Naive thymus-derived CD8-positive, alpha-beta T cell (primary cell): ENCODE results near the gene KRTAP16-1. TPM values are rescaled to one million over a fixed set of nuclear protein-coding genes. Genes with fewer than 3 reads are reported as not detected.
"Not testable (repeated sequence)": the region's sequence is repeated elsewhere in the genome, so short reads cannot be mapped to it uniquely, and the experiment has no call there.

ENCODE experiments used
- ATAC-seq, 2 donors: fragments of 150-1000 bp; cut with Tn5 transposase in 1 of 2; sonication (Bioruptor Pico), chemical (Tn5 transposase) in 1 of 2; 1 replicate in 1 of 2; 2 replicates in 1 of 2; pipeline ENCODE4 v1.10.0; 2021; ENCODE audit warnings: mild to moderate bottlenecking in 2 of 2, moderate library complexity in 2 of 2
- POLR2A ChIA-PET: fragments of 350-600 bp; sonication (Branson Sonifier 250); formaldehyde crosslinking; loops from one replicate; lab custom pipeline; 2021; ENCODE audit warnings: antibody characterized with exemption; lab: Charles Lee
- DNase-seq, 10 donors: peaks; one replicate each; pipeline versions ENCODE4 v3.0.0 to v3.0.0-alpha.2; 2020 to 2022
- H3K27ac Mint-ChIP-seq, 10 donors: one replicate each; pipeline ENCODE4 v1.8.0; 2020 to 2022; ENCODE audit warnings: mild to moderate bottlenecking in 10 of 10, mixed read lengths in 10 of 10, moderate library complexity in 4 of 10, inconsistent platforms in 1 of 10
- H3K27me3 Mint-ChIP-seq, 5 donors: one replicate each; pipeline ENCODE4 v1.8.0; 2021 to 2022; ENCODE audit warnings: mixed read lengths in 5 of 5
- H3K36me3 Mint-ChIP-seq, 3 donors: one replicate each; pipeline ENCODE4 v1.8.0; 2020 to 2022; ENCODE audit warnings: mixed read lengths in 3 of 3, mild to moderate bottlenecking in 2 of 3, inconsistent platforms in 1 of 3
- H3K4me1 Mint-ChIP-seq, 4 donors: one replicate each; pipeline ENCODE4 v1.8.0; 2021 to 2022; ENCODE audit warnings: mixed read lengths in 4 of 4
- H3K4me3 Mint-ChIP-seq, 10 donors: one replicate each; pipeline ENCODE4 v1.8.0; 2020 to 2022; ENCODE audit warnings: mild to moderate bottlenecking in 10 of 10, mixed read lengths in 10 of 10, moderate library complexity in 6 of 10, inconsistent platforms in 1 of 10
- H3K9me3 Mint-ChIP-seq, 9 donors: one replicate each; pipeline ENCODE4 v1.8.0; 2020 to 2022; ENCODE audit warnings: mixed read lengths in 9 of 9, mild to moderate bottlenecking in 3 of 9, inconsistent platforms in 1 of 9, moderate library complexity in 1 of 9
- polyA plus RNA-seq, 3 donors: library from polyadenylated mRNA; unstranded; fragments of 300-500 nt; fragmentation: Illumina TruSeq; gene quantifications; one replicate each; pipeline ENCODE4 v1.2.3, GENCODE V29; 2021
- total RNA-seq, 8 experiments: library from RNA in 2 of 8; stranded (reverse) in 2 of 8; gene quantifications; one replicate each; pipeline ENCODE4 v1.2.3 and lab custom pipeline; 2021 to 2026

The KRTAP16-1 gene
- total and polyA plus RNA-seq, 5 experiments from 2014 or later: 0.12 to 0.23 TPM; not detected in 3

- no peak for ATAC-seq
These were observed 10.5 kb downstream of the KRTAP16-1 start for GRCh38 chr17:41298458-41299135.

GRCh38 chr17:41296846-41297245 lies 12.3 kb downstream of the KRTAP16-1 start:
- Mint-ChIP-seq H3K36me3 (peaks cover 0 to 8% (median 6%) of the 10 kb centered on the region in 3 donors), H3K9me3 (peaks cover 0 to 10% (median 2%) of the 10 kb centered on the region in 9 donors), H3K27me3 (no peaks in the 10 kb centered on the region), H3K4me1 (peaks cover 12 to 27% (median 14%) of the 10 kb centered on the region in 4 donors), H3K27ac (no peak overlapping the region), H3K4me3 (no peak overlapping the region)
- ATAC-seq (no peak), DNase-seq (no peak)
- POLR2A ChIA-PET: no interaction called here

More at GRCh38 chr17:41298458-41299135, 10.5 kb downstream of the KRTAP16-1 start:
- DNase-seq: no peak
- no peak overlapping the region for H3K4me3 Mint-ChIP-seq
- POLR2A ChIA-PET: no interaction called here
- peaks cover 0 to 10% (median 2%) of the 10 kb centered on the region in 9 donors for H3K9me3 Mint-ChIP-seq
- H3K36me3 Mint-ChIP-seq: peaks cover 0 to 8% (median 6%) of the 10 kb centered on the region in 3 donors
- H3K27me3 Mint-ChIP-seq: no peaks in the 10 kb centered on the region
- peak overlapping the region in 1 of 10 donors; percentile 48 for H3K27ac Mint-ChIP-seq
- peaks cover 16 to 33% (median 21%) of the 10 kb centered on the region in 4 donors for H3K4me1 Mint-ChIP-seq

- Mint-ChIP-seq H3K4me1 (peaks cover 0 to 3% (median 1%) of the 10 kb centered on the region in 4 donors), H3K27ac (peak overlapping the region in 2 of 10 donors; percentile 18 to 29), H3K27me3 (no peaks in the 10 kb centered on the region), H3K36me3 (no peaks in the 10 kb centered on the region), H3K9me3 (peaks cover 0 to 3% (median 0%) of the 10 kb centered on the region in 9 donors), H3K4me3 (no peak overlapping the region)
- no peak for ATAC-seq
- POLR2A ChIA-PET: no interaction called here
- DNase-seq: no peak
These were observed 15.1 kb downstream of the KRTAP16-1 start for GRCh38 chr17:41294016-41294415.

- Mint-ChIP-seq H3K36me3 (no peaks in the 10 kb centered on the region), H3K27me3 (no peaks in the 10 kb centered on the region), H3K9me3 (no peaks in the 10 kb centered on the region), H3K27ac (no peak overlapping the region), H3K4me1 (peaks cover 13 to 19% (median 16%) of the 10 kb centered on the region in 4 donors), H3K4me3 (no peak overlapping the region)
- DNase-seq (no peak), ATAC-seq (no peak)
- POLR2A ChIA-PET: no interaction called here
These were observed 22.1 kb downstream of the KRTAP16-1 start for GRCh38 chr17:41287050-41287449.

- no peaks in the 10 kb centered on the region for H3K27me3 Mint-ChIP-seq
- ATAC-seq (peak; percentile 37 to 39), DNase-seq (no peak)
- POLR2A ChIA-PET: no interaction called here
- H3K27ac Mint-ChIP-seq: peak overlapping the region in 2 of 10 donors; percentile 37 to 68
- no peaks in the 10 kb centered on the region for H3K9me3 Mint-ChIP-seq
- H3K4me1 Mint-ChIP-seq: peaks cover 10 to 19% (median 15%) of the 10 kb centered on the region in 4 donors
- peak overlapping the region in 3 of 10 donors; percentile 12 to 35 (median 19) for H3K4me3 Mint-ChIP-seq
- H3K36me3 Mint-ChIP-seq: no peaks in the 10 kb centered on the region
These were observed 24.6 kb downstream of the KRTAP16-1 start for GRCh38 chr17:41284546-41284945.

- H3K36me3 Mint-ChIP-seq: no peaks in the 10 kb centered on the region
- DNase-seq (no peak), ATAC-seq (no peak)
- peak overlapping the region in 2 of 10 donors; percentile 11 to 17 for H3K27ac Mint-ChIP-seq
- POLR2A ChIA-PET: no interaction called here
- H3K27me3 Mint-ChIP-seq: peaks cover 0 to 1% (median 0%) of the 10 kb centered on the region in 5 donors
- H3K4me3 Mint-ChIP-seq: peak overlapping the region in 1 of 10 donors; percentile 28
- H3K9me3 Mint-ChIP-seq: no peaks in the 10 kb centered on the region
- peaks cover 10 to 19% (median 15%) of the 10 kb centered on the region in 4 donors for H3K4me1 Mint-ChIP-seq
These were observed 25.1 kb downstream of the KRTAP16-1 start for GRCh38 chr17:41284043-41284442.

GRCh38 chr17:41278176-41278955 lies 30.7 kb downstream of the KRTAP16-1 start:
- Mint-ChIP-seq H3K36me3 (no peaks in the 10 kb centered on the region), H3K4me1 (peaks cover under 1 to 10% (median 3%) of the 10 kb centered on the region in 4 donors), H3K4me3 (no peak overlapping the region), H3K27ac (peak overlapping the region in 3 of 10 donors; percentile 8 to 54 (median 27)), H3K27me3 (peaks cover 0 to 14% (median 3%) of the 10 kb centered on the region in 5 donors), H3K9me3 (no peaks in the 10 kb centered on the region)
- POLR2A ChIA-PET: no interaction called here
- ATAC-seq: no peak
- no peak for DNase-seq

- not testable (repeated sequence) for ATAC-seq
- peaks cover 0 to 14% (median 3%) of the 10 kb centered on the region in 5 donors for H3K27me3 Mint-ChIP-seq
These were observed 33.4 kb downstream of the KRTAP16-1 start, which contains the start of gene KRTAP9-7 for GRCh38 chr17:41275648-41276190. KRTAP9-7 (plus strand) TSS chr17:41275698; CDS start chr17:41275698, 0 bp downstream.

GRCh38 chr17:41271858-41272257 lies 37.3 kb downstream of the KRTAP16-1 start:
- POLR2A ChIA-PET: no interaction called here
- H3K36me3 Mint-ChIP-seq: no peaks in the 10 kb centered on the region
- peaks cover 0 to 10% (median 7%) of the 10 kb centered on the region in 4 donors for H3K4me1 Mint-ChIP-seq
- H3K27me3 Mint-ChIP-seq: peaks cover 0 to 11% (median 5%) of the 10 kb centered on the region in 5 donors
- peak overlapping the region in 3 of 10 donors; percentile 35 to 83 (median 40) for H3K27ac Mint-ChIP-seq
- no peak for DNase-seq
- ATAC-seq: no peak
- no peaks in the 10 kb centered on the region for H3K9me3 Mint-ChIP-seq
- H3K4me3 Mint-ChIP-seq: no peak overlapping the region

More at GRCh38 chr17:41275648-41276190, 33.4 kb downstream of the KRTAP16-1 start, which contains the start of gene KRTAP9-7:
- H3K27ac Mint-ChIP-seq: peak within 1 kb of the TSS in 3 of 10 donors; percentile 11 to 66 (median 63)
- H3K9me3 Mint-ChIP-seq, POLR2A ChIA-PET, H3K4me1 Mint-ChIP-seq, DNase-seq, H3K4me3 Mint-ChIP-seq, H3K36me3 Mint-ChIP-seq: not testable (repeated sequence)

GRCh38 chr17:41271323-41271722 lies 37.8 kb downstream of the KRTAP16-1 start:
- H3K27ac Mint-ChIP-seq, H3K27me3 Mint-ChIP-seq, DNase-seq, H3K4me3 Mint-ChIP-seq, POLR2A ChIA-PET, H3K9me3 Mint-ChIP-seq, ATAC-seq, H3K36me3 Mint-ChIP-seq: not testable (repeated sequence)
- peaks cover 0 to 10% (median 5%) of the 10 kb centered on the region in 4 donors for H3K4me1 Mint-ChIP-seq

- Mint-ChIP-seq H3K9me3 (no peaks in the 10 kb centered on the region), H3K36me3 (no peaks in the 10 kb centered on the region), H3K27me3 (peaks cover 0 to 8% (median 0%) of the 10 kb centered on the region in 5 donors), H3K4me1 (peaks cover 4 to 15% (median 11%) of the 10 kb centered on the region in 4 donors), H3K27ac (no peak overlapping the region), H3K4me3 (no peak overlapping the region)
- DNase-seq (no peak), ATAC-seq (no peak)
- POLR2A ChIA-PET: no interaction called here
These were observed 41.4 kb downstream of the KRTAP16-1 start for GRCh38 chr17:41267711-41268110.

GRCh38 chr17:41265078-41265477 lies 44.0 kb downstream of the KRTAP16-1 start, which contains the start of gene KRTAP9-6:
KRTAP9-6 (plus strand) TSS chr17:41265378; CDS start chr17:41265378, 0 bp downstream.
- peaks cover 12 to 33% (median 19%) of the 10 kb centered on the region in 4 donors for H3K4me1 Mint-ChIP-seq
- ATAC-seq: no peak
- POLR2A ChIA-PET: no interaction called here

More at GRCh38 chr17:41265078-41265477, 44.0 kb downstream of the KRTAP16-1 start, which contains the start of gene KRTAP9-6:
- H3K36me3 Mint-ChIP-seq: no peaks in the 10 kb centered on the region
- no peak within 1 kb of the TSS for H3K4me3 Mint-ChIP-seq
- H3K27ac Mint-ChIP-seq: peak within 1 kb of the TSS in 3 of 10 donors; percentile 6 to 37 (median 9)
- no peaks in the 10 kb centered on the region for H3K9me3 Mint-ChIP-seq
- DNase-seq: no peak
- H3K27me3 Mint-ChIP-seq: peaks cover 0 to 15% (median 0%) of the 10 kb centered on the region in 5 donors
